SK-N-SH treated with all-trans-retinoic acid at 6 μM for 48 hours (cell line): Measurements from ENCODE around the gene HTD2.
A peak's percentile ranks its signal among the peaks of the same experiment; 100 is the strongest.

Source experiments
- CREB5 ChIP-seq: fragments of 250-450 bp; sonication (Bioruptor Pico); IDR thresholded peaks from 2 replicates; pipeline ENCODE4 v1.5.1; 2020; ENCODE audit warnings: low read depth, mild to moderate bottlenecking, moderate library complexity
- ESRRG ChIP-seq: fragments of 250-450 bp; sonication (Bioruptor Pico); IDR thresholded peaks from 2 replicates; pipeline ENCODE4 v1.6.1; 2021; ENCODE audit warnings: mild to moderate bottlenecking
- ISL1 ChIP-seq: fragments of 250-450 bp; sonication (Bioruptor Pico); IDR thresholded peaks from 2 replicates; pipeline ENCODE4 v2.1.2; 2022; ENCODE audit warnings: mild to moderate bottlenecking, moderate library complexity
- PATZ1 ChIP-seq: fragments of 250-450 bp; sonication (Bioruptor Pico); IDR thresholded peaks from 2 replicates; pipeline ENCODE4 v1.8.0; 2020; ENCODE audit warnings: mild to moderate bottlenecking, moderate library complexity, borderline replicate concordance
- POU6F1 ChIP-seq: fragments of 250-450 bp; sonication (Bioruptor Pico); IDR thresholded peaks from 2 replicates; pipeline ENCODE4 v1.8.0; 2021; ENCODE audit warnings: low read depth, mild to moderate bottlenecking, moderate library complexity, borderline replicate concordance
- TOX ChIP-seq: fragments of 250-450 bp; sonication (Bioruptor Pico); IDR thresholded peaks from 2 replicates; pipeline ENCODE4 v1.8.0; 2021; ENCODE audit warnings: mild to moderate bottlenecking, moderate library complexity, borderline replicate concordance
- TSHZ2 ChIP-seq: fragments of 250-450 bp; sonication (Bioruptor Pico); IDR thresholded peaks from 2 replicates; pipeline ENCODE4 v1.5.0; 2020; ENCODE audit warnings: mild to moderate bottlenecking, moderate library complexity
- ZFP3 ChIP-seq: fragments of 250-450 bp; sonication (Bioruptor Pico); IDR thresholded peaks from 2 replicates; pipeline ENCODE4 v1.5.0; 2020; ENCODE audit warnings: mild to moderate bottlenecking, moderate library complexity
- ZNF70 ChIP-seq: fragments of 450-650 bp; formaldehyde crosslinking; IDR thresholded peaks from 2 replicates; pipeline ENCODE4 v1.5.0; 2020; ENCODE audit warnings: mild to moderate bottlenecking, moderate library complexity

GRCh38 chr3:58305882-58306711, at the start of gene HTD2, which contains the start of gene RPP14:
- TF ChIP-seq TOX = no peak
- no peak for TF ChIP-seq CREB5 (CRISPR knock-in tag)
- TF ChIP-seq ZFP3 (CRISPR knock-in tag) = peak; percentile 54; the same call in 1 of the 2 replicates
- TF ChIP-seq ESRRG (CRISPR knock-in tag) = no peak
- TF ChIP-seq ISL1 (CRISPR knock-in tag) = no peak
- no peak for TF ChIP-seq ZNF70 (CRISPR knock-in tag)
- no peak for TF ChIP-seq TSHZ2 (CRISPR knock-in tag)
- TF ChIP-seq PATZ1 (CRISPR knock-in tag) = no peak
- peak; percentile 71; the same call in 1 of the 2 replicates for TF ChIP-seq POU6F1 (CRISPR knock-in tag)
